Right forelimb (tissue), 1 donor: ENCODE data around the gene POLA1.
"Not testable (repeated sequence)": the region's sequence is repeated elsewhere in the genome, so short reads cannot be mapped to it uniquely, and the experiment has no call there.

Source experiments
- DNase-seq: peaks from one replicate; pipeline ENCODE4 v3.0.0-alpha.2; 2018

POLA1 gene

DNA sequence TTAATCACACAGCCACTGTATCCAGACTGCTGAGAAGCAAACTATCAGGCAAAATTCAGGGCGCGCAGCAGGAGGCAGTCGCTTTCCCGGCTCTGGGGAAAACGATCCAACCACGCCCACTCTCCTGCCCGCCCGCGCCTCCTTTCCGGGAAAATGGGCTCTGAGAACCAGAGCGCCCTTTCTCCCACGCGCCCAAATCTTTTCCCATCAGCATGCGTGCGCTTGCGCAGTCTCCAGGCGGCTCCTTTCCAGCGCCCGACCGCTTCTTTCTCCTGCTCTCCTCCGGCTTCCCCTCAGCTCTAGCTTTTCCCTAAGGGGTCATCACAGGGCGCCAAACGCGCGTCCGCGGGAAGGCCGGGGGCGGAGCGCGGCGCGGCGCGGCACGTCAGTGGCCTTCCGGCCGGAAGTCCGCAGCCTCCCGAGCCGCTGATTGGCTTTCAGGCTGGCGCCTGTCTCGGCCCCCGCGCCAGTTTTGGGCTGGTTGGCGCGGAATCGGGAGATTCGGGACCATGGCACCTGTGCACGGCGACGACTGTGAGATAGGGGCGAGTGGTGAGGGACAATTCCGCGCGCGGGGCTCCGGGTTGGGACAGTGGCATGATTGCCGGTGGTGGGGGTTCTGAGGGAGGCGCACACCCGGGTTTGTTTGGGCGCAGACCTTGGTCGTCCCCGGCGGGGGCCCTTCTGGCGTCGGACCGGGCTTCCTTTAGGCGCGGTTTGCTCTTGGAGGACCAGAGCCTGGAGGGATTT lies at the start of gene POLA1:
Gene POLA1, plus strand, starts transcription at position 466 of the 750 bp plus-strand sequence. Its CDS starts 44 bp downstream, at position 510.
- DNase-seq, result peak; percentile 93

DNA sequence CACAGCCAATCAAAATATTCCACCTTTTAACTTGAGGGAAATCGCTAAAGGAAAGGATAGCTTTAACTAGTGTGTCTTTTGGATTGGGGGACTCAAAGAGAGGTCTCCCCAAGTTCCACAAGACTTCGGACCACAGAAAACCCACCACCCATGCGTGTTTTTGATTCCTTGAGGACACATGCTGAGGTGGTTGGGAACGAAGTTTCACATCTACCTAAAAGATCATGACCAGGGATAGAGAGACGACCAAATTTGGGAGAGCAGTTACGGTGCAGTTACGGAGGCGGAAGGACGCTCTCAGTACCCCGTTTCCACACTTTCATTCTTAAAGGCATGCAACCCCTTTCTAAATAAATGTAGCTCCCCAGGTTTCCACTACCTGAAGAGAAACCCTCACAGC lies 47.7 kb upstream of the POLA1 start:
- no peak for DNase-seq

DNA sequence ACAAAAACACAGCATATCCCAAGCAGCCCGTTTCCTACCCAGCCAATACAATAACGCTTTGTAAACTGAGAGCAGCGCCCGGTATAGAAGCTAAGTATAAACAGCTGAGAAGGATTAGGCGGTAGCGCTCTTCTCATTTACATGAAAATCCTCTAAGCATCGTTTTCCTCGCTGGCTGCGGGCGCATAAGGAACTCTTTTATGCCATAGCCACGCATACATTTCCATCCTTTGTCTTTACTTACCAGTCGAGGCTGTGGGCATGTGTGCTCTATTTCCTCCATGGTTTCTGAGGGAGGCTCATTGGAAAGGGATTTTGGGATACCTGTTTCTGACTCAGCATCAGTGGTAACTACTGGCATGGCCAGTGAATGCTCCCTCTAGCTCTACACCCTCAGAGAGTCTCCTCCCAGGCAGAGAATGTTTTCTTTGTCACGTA lies 47.0 kb upstream of the POLA1 start:
- DNase-seq, result peak; percentile 50

- peak; percentile 79 for DNase-seq
Measured at GRCh38 chrX:24647257-24648058, 46.3 kb upstream of the POLA1 start, which contains the start of gene PCYT1B. TSS of gene PCYT1B (minus strand) at chrX:24647347. CDS start at chrX:24647105, 242 bp downstream.

GRCh38 chrX:24648495-24648894 lies 45.2 kb upstream of the POLA1 start:
- DNase-seq, result no peak

GRCh38 chrX:24651783-24652182 lies 41.9 kb upstream of the POLA1 start:
- no peak for DNase-seq

DNA sequence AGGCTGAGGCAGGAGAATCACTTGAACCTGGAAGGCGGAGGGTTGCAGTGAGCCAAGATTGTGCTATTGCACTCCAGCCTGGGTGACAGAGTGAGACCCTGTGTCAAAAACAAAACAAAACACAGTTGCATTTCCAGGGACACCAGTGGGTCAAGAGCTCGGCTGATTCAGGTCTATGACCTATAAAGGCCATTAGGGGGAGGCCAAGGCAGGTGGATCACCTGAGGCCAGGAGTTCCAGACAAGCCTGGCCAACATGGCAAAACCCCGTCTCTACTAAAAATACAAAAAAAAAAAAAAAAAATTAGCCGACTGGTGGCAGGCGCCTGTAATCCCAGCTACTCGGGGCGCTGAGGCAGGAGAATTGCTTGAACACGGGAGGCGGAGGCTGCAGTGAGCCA lies 38.0 kb upstream of the POLA1 start:
- not testable (repeated sequence) for DNase-seq

GRCh38 chrX:24657671-24658386 lies 35.9 kb upstream of the POLA1 start:
- no peak for DNase-seq

DNA sequence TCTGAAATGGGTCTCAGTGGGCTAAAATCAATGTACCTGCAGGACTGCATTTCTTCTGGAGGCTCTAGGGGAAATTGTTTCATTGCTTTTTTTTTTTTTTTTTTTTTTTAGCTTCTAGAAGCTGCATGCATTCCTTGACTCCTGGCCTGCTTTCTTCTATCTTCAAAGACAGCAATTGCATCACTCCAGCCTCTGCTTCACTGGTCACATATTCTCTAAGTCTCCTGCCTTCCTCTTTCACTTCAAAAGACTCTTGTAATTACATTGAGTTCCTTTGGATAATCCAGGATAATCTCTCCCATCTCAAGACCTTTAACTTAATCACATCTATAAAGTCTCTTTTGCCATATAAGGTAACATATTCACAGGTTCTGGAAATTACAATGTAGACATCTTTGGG lies 35.3 kb upstream of the POLA1 start:
- no peak for DNase-seq

DNA sequence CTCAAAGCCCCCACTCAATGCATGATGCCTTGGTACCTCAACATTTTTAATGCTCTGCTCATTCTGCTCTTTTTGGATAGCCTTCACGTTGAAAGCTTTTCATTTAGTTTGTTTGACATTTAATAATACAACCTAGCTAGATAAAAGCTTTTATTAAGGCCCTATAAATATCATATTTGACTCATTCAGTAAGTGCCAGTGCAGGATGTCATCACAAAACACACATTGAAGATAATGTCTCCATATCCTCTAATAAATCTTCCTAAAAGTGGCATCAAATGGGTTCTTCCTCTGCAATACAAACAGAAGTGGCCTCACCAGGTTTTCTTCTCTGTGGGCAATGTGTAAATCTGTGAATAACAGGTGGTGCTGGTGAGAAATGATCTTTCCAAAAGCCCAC lies 34.6 kb upstream of the POLA1 start:
- DNase-seq, result no peak

DNA sequence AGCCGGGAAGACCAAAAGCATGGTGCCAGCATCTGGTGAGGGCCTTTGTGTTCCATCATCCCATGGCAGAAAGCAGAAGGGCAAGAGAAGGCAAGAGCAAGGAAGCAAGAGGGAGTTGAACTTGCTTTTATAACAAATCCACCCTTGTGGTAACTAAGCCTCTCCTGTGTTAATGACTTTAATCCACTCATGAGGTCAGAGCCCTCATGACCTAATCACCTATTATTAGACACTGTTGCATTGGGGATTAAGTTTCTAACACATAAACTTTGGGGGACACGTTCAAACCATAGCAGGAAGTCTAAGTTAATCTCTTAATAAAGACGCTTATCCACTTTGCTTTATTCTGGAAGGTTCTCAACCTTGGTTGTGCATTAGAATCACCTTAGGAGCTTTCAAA lies 34.1 kb upstream of the POLA1 start:
- no peak for DNase-seq

DNA sequence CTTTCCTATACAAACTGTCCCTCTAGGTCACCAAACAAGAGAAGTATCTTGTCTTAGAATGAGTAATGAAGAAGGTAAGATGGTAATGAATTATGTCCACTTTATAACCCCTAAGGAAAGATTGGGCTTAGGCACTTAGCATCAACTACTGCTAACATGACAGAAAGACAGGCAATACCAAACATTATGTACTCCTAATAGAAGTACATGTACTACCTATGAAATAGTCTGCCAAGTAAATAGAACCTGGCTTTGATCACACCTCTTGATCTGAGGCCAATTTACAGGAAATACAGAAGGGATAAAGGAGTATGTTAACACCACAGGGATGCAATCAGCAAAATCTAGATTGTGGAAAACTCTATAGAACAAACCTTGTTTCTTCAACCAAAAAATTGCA lies 32.4 kb upstream of the POLA1 start:
- DNase-seq, result no peak

DNA sequence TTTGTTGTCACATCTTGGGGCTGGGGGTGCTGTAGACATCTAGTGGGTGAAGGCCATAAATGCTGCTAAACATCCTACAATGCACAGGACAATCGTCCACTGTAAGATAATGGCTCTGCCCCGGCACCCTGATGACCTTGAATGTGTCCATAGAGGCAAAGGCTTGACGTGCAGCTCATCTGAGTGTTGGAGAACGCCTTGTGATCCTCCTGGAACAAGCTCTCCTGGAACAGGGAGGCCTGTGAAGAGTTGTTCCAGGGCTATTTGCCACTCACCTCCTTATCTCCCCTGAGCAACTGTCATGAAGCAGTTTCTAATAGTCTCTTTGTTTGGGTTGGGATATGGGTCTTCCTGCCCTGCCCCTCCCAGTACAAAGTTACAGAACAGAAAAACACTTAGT lies 31.4 kb upstream of the POLA1 start:
- DNase-seq, result no peak

GRCh38 chrX:24668111-24668510 lies 25.6 kb upstream of the POLA1 start:
- DNase-seq, result no peak

GRCh38 chrX:24672701-24673190 lies 21.0 kb upstream of the POLA1 start:
- DNase-seq, result no peak

- DNase-seq, result no peak
Measured at GRCh38 chrX:24673424-24673823, 20.3 kb upstream of the POLA1 start.

GRCh38 chrX:24676403-24677024 lies 17.2 kb upstream of the POLA1 start:
- no peak for DNase-seq

- no peak for DNase-seq
Measured at GRCh38 chrX:24682739-24683432, 10.8 kb upstream of the POLA1 start.

DNA sequence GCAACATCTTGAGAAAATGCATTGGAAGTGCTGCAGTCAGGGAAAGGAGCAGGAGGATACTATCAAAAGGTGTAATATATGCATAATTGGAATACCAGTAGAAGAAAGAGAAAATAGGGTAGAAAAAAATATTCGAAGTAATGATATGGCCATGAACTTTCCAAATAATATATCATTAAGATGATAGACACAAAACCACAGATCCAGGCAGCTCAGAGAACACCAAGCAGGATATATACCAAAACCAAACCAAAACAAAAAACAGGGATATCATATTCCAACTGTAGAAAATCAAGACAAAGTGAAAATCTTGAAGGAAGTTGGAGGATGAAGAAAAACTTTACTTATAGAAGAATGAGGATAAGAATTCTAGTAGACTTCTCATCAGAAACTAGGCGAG lies 9.7 kb upstream of the POLA1 start:
- DNase-seq, result no peak

DNA sequence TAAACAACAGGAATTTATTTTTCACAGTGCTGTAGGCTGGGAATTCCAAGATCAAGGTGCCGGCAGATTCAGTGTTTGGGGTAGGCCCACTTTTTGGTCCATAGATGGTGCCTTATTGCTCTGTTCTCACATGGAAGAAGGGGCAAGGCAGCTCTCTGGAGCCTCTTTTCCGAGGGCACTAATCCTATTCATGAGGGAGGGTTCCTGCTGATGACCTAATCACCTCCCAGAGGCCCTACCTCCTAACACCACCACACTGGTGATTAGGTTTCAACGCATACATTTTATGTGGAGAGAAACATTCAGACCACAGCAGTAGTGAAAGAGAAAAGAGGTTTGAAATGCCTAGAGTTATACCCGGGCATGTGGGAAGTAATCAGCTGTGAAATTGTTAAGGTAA lies 1.4 kb upstream of the POLA1 start:
- no peak for DNase-seq

GRCh38 chrX:24694825-24695224 lies 1.1 kb downstream of the POLA1 start:
- DNase-seq, result no peak

DNA sequence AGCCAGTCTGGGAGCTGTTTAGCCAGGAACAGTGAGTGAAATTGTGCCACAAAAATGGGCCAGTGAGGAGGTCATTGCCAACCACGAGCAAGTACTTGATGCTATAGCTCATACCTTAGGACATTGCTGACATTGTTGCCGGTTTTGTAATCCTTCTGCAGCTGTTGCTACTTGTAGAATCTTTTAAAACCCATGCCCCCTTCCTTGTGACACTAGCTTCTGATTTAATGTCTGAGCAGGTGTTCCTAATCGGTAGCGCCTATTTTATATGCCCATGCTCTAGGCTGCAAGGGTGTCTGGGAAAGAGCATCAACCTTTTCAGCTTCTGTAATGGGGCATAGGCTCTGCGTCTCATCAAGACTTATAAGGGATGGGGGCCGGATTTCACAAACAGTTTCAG lies 2.6 kb downstream of the POLA1 start:
- DNase-seq, result no peak
